GM18507 (cell line): Measurements from ENCODE around the gene CCL7.

ENCODE experiments used
- DNase-seq: peaks from one replicate; pipeline ENCODE4 v3.0.0; 2011; ENCODE audit warnings: low read depth; ENCODE audit not compliant: insufficient read length; ENCODE audit errors: extremely low spot score
- FAIRE-seq: peaks from 2 replicates; lab custom pipeline; 2011; peaks lifted over from hg19 to GRCh38; lab: Jason Lieb, UNC

CCL7 gene

GRCh38 chr17:34313164-34313563 lies 43.1 kb downstream of the CCL7 start:
- no peak for FAIRE-seq
- DNase-seq = no peak

DNA sequence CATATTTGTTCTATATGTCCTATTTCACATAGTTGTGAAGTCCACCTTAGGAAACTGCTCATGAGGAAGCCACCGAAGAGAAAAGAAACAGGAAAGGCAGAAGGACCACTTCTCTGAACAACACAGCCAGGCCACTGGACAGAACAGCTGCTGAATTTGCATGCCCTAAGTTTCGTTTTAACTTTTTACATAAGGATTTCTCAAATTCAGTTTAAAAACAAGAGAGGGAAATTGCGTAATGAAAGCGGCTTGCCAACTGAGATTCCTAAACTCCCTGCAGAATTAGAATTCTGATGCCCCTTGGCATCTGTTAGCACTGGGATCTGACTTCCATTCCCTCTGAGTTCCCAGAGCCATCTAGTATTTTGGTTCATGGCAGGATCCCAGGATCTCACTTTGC lies 44.3 kb downstream of the CCL7 start:
- DNase-seq (no peak), FAIRE-seq (peak; percentile 29)

GRCh38 chr17:34318474-34318873 lies 48.5 kb downstream of the CCL7 start:
- no peak for FAIRE-seq
- no peak for DNase-seq

DNA sequence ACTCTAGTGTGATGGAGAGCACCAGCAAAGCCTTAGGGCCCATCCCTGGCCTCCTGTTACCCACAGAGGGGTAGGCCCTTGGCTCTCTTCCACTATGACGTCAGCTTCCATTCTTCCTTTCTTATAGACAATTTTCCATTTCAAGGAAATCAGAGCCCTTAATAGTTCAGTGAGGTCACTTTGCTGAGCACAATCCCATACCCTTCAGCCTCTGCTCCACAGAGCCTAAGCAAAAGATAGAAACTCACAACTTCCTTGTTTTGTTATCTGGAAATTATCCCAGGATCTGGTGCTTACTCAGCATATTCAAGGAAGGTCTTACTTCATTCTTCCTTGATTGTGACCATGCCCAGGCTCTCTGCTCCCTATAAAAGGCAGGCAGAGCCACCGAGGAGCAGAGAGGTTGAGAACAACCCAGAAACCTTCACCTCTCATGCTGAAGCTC lies 49.0 kb downstream of the CCL7 start, which contains the start of gene CCL8:
TSS of gene CCL8 (plus strand) at position 397 of the 445 bp plus-strand sequence. CDS start 67 bp downstream, outside the sequence.
- FAIRE-seq (no peak), DNase-seq (no peak)
